HG03095 (cell line): ENCODE data around the gene ADGRD1.
"Not testable (repeated sequence)": the region's sequence is repeated elsewhere in the genome, so short reads cannot be mapped to it uniquely, and the experiment has no call there.

Experiments
- ATAC-seq: cut with Tn5 transposase; IDR thresholded peaks from one replicate; pipeline ENCODE4 v1.9.1; 2021; ENCODE audit warnings: moderate library complexity; ENCODE audit not compliant: unreplicated experiment

The ADGRD1 gene

GRCh38 chr12:131067981-131068851 lies 114.5 kb downstream of the ADGRD1 start:
- ATAC-seq = no peak

DNA sequence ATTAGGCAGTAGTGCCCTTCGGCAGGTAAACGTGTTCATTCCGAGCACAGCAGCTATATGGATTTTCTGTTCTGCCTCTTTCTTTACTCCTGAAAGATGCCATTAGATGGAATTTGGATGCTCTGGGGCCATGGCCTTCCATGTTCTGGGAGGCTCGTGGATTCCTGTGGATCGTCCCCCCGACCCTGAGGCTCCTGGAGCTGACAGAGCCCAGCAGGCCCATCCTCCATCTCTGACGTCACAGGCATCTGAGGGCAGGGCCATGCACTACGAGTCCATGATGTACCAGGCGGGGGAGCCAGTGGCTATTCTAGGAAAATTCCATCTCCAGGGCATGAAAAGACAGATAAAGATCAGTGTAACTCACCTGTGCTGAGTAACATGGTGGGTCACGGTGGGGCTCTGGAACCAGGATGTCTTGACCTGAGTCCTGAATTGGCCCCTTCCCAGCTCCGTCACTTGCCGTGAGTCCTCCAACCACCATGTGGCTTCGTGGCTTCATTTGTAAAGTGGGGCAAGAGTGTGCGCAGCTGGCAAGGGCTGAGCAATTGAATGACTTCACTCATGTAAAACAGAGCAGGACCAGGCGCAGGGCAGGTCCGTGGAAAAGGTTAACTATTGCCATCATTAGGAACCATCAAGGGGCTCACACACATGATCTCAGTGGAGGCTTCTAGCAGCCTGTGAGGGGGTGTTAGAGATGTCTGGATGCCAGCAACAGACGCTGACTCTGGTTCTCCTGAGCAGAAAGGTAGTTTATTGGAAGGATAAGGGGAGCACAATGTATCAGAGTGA lies 115.4 kb downstream of the ADGRD1 start:
- not testable (repeated sequence) for ATAC-seq

DNA sequence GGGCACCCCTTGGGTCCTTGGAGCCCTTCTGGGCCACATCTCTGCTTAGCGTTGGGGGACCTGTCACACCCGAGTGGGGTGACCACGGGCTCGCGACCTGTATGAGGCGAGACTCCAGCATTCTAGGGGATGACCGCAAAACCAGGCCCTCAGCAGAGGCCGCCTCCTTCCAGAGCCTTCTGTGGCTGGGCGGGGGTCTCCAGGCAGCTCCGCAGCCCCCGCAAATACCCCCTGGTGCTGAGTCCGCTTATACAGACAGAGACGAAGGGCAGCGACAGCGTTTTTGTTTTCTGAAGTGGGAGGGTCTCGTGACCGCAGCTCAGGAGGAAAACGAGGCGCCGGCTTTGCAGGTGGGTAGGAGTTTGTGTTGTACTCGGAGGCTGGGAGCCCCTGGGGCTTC lies 116.4 kb downstream of the ADGRD1 start:
- ATAC-seq = not testable (repeated sequence)

GRCh38 chr12:131070668-131071067 lies 117.0 kb downstream of the ADGRD1 start:
- ATAC-seq = not testable (repeated sequence)

- not testable (repeated sequence) for ATAC-seq
Measured at GRCh38 chr12:131071234-131071820, 117.6 kb downstream of the ADGRD1 start.

GRCh38 chr12:131071950-131072349 lies 118.2 kb downstream of the ADGRD1 start:
- not testable (repeated sequence) for ATAC-seq

DNA sequence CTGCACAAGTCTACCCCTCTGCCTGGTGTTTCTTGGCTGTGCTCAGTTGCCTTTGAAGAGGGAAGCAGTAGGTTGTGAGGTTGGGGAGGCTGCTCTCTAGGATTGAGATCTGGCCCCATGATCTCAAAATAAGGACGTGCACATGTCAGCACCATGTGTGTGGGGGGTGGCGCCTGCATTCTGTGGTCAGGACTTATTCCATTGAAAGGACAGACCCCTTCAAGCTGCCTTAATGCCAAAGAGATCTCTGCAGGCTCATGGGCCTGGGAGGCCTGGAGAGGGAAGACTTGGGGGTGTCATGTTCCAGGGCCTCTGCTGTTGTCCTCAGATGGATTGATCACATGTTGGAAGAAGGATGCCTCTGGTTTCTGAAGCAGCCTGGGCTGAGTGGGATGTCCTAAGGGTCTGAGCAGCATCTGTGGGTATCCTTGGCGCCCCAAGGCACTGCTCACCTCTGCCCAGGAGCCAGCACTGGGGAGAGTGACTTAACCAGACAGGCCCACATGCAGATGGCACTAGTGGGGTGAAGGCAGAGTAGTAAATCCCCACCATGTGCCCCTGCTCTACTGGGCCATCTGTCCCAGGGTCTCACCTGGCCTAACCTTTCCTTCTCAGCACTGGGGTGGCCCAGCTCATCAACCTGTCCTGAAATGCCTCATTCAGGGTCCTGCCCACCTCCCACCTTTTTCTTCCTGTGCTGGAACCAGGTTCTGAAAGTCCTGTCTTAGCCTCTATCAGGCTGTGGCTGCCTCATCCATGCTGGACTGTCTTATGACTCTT lies 118.9 kb downstream of the ADGRD1 start:
- no peak for ATAC-seq

- no peak for ATAC-seq
Measured at GRCh38 chr12:131074221-131075083, 120.7 kb downstream of the ADGRD1 start.

DNA sequence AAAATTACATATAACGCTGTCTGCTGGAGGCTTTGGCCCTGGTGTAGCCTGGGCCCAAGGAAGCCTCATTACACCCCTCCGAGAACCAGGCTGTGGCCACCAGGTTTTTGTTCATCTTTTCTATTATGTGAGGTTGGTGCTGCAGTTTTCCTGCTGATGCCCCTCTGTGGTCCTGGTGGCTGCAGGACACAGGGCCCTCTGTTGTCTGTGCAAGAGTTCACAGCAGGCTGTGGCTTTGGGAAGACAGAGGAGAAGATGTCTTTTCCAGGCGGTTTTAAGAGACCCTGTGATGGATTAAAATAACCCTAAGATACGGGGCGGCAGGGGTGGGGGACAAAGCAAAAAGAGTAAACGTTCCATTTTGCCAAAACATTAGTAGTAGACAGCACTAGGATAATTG lies 121.5 kb downstream of the ADGRD1 start:
- ATAC-seq = no peak

- ATAC-seq = no peak
Measured at GRCh38 chr12:131075611-131076010, 121.9 kb downstream of the ADGRD1 start.

DNA sequence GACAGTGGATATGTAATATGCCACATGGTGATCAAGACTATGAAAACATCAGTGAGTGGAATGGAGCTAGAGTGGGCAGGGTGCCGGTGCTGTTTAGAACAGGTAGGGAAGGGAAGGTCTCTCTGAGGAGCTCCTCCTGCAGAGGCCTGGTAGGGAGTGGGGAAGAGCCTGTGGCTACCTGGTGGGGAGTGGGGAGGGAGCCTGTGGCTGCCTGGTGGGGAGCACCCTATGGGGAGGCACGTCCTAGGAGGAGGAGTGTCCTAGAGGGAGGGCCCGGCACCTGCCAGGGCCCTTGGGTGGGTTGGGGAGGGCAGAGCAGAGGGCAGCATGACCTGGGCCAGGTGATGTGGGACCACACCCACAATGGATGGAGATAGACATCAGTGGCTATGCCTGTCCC lies 122.6 kb downstream of the ADGRD1 start:
- no peak for ATAC-seq

- no peak for ATAC-seq
Measured at GRCh38 chr12:131076791-131077747, 123.4 kb downstream of the ADGRD1 start.

- no peak for ATAC-seq
Measured at GRCh38 chr12:131077931-131078391, 124.3 kb downstream of the ADGRD1 start.

- ATAC-seq = no peak
Measured at GRCh38 chr12:131082290-131083194, 128.8 kb downstream of the ADGRD1 start.

DNA sequence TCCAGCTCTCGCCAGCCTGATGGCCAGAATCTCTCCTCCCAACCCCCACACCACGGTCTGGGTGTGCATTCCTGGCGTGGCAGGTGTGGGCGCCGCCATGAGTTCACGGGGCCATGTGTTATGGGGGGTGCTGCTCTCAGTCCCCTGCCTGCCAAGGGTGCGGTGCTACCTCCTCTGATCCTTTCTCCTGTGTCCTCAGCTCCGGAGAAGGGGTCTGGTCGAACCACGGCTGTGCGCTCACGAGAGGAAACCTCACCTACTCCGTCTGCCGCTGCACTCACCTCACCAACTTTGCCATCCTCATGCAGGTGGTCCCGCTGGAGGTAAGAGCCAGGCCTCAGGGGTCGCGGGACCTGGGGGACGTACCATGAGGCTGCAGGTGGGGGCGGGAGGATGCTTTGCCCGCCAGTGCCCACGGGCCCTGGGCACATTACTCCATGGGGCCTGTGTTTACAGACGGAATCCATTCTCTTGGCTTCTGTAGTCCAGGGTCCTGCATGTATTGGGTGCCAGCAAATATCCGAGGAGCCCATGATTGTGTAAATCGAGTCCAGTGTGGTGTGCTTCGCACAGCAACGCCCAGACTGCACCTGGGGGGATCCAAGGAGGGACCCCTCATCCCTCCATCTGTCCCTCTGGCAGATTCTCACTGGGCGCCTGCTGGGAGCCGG lies 130.8 kb downstream of the ADGRD1 start:
- no peak for ATAC-seq

DNA sequence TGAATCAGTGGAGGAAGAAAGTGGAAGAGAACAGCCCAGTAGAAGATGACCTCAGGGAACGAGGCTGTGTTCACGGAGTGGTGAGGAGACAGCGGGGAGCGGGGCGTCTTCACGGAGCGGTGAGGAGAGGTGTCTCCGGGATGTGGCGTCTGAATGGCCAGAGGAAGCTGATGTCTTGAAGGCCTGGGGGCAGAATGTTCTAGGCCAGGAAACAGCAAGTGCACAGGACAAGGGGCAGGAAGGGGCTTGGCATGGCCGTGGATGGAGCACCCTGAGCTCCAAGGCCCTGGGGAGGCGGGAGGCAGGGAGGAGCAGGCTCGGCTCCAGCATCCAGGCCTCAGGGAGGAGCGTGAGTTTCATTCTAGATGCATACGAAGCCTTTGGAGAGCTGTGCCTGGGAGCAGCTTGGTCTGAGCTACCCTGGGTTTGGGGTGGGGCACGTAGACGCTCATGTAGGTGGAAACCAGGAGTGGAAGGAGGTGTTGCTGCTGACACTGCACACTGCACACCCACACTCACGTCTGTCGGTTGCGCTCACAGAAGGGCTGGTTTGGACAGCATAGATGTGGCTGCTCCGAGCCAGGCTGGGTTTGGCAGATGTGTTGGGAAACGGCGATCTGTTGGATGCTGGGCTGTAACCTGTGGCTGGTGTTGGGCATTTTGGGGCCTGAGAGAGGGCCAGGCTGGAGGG lies 131.6 kb downstream of the ADGRD1 start:
- no peak for ATAC-seq
